Ishikawa (cell line): Measurements from ENCODE around the gene NEK7.

Experiments used
- CEBPB ChIP-seq: IDR thresholded peaks from 2 replicates; pipeline ENCODE4 v1.6.1; 2012
- CREB1 ChIP-seq: IDR thresholded peaks from 2 replicates; pipeline ENCODE4 v1.6.1; 2012; ENCODE audit warnings: low read depth
- EGR1 ChIP-seq: IDR thresholded peaks from 2 replicates; pipeline ENCODE4 v1.6.1; 2012
- EP300 ChIP-seq: IDR thresholded peaks from 2 replicates; pipeline ENCODE4 v1.6.1; 2012; ENCODE audit warnings: borderline replicate concordance
- FOXM1 ChIP-seq: IDR thresholded peaks from 2 replicates; pipeline ENCODE4 v1.6.1; 2012; ENCODE audit warnings: low read depth, borderline replicate concordance
- MAX ChIP-seq: IDR thresholded peaks from 2 replicates; pipeline ENCODE4 v1.6.1; 2012
- NFIC ChIP-seq: IDR thresholded peaks from 2 replicates; pipeline ENCODE4 v1.6.1; 2012
- RAD21 ChIP-seq: IDR thresholded peaks from 2 replicates; pipeline ENCODE4 v1.6.1; 2012; ENCODE audit warnings: low read depth
- TAF1 ChIP-seq: IDR thresholded peaks from 2 replicates; pipeline ENCODE4 v1.6.1; 2012; ENCODE audit warnings: low read depth, mild to moderate bottlenecking
- TCF12 ChIP-seq: IDR thresholded peaks from 2 replicates; pipeline ENCODE4 v1.6.1; 2012; ENCODE audit warnings: low read depth
- TEAD4 ChIP-seq: IDR thresholded peaks from 2 replicates; pipeline ENCODE4 v1.6.1; 2012
- USF1 ChIP-seq: IDR thresholded peaks from 2 replicates; pipeline ENCODE4 v1.6.1; 2012
- YY1 ChIP-seq: IDR thresholded peaks from 2 replicates; pipeline ENCODE4 v1.6.1; 2012; ENCODE audit warnings: low read depth
- ZBTB7A ChIP-seq: IDR thresholded peaks from 2 replicates; pipeline ENCODE4 v1.6.1; 2012; ENCODE audit warnings: low read depth
- TF ChIP-seq, protein P1 (sequence below): IDR thresholded peaks from 2 replicates; pipeline ENCODE4 v1.6.1; 2012; ENCODE audit warnings: low read depth, mild to moderate bottlenecking

Gene NEK7

DNA sequence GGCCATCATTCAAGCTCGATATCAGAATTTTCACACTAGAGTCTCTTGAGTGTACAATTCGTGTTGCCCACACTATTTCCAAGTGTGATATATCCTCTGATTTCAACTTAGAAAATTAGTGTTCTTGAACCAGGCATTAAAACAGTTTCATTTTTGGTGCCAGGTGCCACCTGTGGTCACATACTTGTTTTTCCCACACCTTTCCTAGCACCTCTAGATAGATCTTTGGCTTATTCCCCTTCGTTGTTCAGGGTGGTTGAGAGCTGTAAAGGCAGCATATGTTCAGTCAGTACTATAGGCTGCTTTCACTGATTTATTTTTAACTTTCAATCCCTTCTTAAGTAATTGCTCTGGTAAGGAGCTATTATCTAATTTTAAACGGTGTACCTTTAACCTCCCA, 131.1 kb downstream of the NEK7 start:
- TF ChIP-seq MAX, result no peak
- no peak for TF ChIP-seq ZBTB7A
- no peak for TF ChIP-seq CREB1
- no peak for TF ChIP-seq RAD21
- no peak for TF ChIP-seq EP300
- TF ChIP-seq, protein P1, sequence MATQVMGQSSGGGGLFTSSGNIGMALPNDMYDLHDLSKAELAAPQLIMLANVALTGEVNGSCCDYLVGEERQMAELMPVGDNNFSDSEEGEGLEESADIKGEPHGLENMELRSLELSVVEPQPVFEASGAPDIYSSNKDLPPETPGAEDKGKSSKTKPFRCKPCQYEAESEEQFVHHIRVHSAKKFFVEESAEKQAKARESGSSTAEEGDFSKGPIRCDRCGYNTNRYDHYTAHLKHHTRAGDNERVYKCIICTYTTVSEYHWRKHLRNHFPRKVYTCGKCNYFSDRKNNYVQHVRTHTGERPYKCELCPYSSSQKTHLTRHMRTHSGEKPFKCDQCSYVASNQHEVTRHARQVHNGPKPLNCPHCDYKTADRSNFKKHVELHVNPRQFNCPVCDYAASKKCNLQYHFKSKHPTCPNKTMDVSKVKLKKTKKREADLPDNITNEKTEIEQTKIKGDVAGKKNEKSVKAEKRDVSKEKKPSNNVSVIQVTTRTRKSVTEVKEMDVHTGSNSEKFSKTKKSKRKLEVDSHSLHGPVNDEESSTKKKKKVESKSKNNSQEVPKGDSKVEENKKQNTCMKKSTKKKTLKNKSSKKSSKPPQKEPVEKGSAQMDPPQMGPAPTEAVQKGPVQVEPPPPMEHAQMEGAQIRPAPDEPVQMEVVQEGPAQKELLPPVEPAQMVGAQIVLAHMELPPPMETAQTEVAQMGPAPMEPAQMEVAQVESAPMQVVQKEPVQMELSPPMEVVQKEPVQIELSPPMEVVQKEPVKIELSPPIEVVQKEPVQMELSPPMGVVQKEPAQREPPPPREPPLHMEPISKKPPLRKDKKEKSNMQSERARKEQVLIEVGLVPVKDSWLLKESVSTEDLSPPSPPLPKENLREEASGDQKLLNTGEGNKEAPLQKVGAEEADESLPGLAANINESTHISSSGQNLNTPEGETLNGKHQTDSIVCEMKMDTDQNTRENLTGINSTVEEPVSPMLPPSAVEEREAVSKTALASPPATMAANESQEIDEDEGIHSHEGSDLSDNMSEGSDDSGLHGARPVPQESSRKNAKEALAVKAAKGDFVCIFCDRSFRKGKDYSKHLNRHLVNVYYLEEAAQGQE, result no peak
- TF ChIP-seq NFIC, result no peak
- no peak for TF ChIP-seq YY1
- TF ChIP-seq TEAD4, result no peak
- TF ChIP-seq TCF12, result no peak
- TF ChIP-seq FOXM1, result no peak
- no peak for TF ChIP-seq CEBPB
- TF ChIP-seq TAF1, result no peak
- no peak for TF ChIP-seq USF1
- TF ChIP-seq EGR1, result no peak

DNA sequence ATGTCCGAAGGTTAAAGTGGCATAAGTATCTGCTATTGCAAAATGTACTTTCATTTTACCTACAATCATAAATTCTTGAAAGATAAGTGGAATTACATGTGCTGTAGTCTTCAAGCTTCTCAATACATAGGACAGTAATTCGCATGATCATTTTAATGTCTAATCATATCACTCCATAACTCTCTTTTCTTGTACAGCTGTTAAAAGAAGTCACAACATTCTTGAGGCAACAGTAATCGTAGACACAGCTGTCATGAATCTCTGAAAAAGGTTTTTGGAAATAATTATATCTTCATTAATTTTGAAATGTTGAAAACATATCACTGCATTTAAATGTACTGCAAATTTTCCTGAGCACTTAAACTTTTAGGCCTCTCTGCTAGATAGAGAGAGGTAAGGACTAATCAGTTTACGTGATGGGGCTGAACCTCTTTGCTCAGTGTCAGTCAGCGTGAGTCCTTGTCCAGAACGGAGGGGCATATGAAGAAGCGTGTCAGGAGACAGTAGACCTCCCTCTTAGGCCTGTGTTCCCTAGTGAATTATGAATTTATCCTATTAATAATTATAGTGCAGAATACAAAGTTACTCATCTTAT, 133.4 kb downstream of the NEK7 start:
- TF ChIP-seq, protein P1, result no peak
- TF ChIP-seq FOXM1 (no peak), TEAD4 (no peak), TAF1 (no peak), CREB1 (no peak), MAX (no peak), YY1 (no peak), NFIC (no peak), EP300 (no peak), EGR1 (no peak), TCF12 (no peak), CEBPB (no peak), ZBTB7A (no peak)

- TF ChIP-seq YY1, result no peak
- no peak for TF ChIP-seq NFIC
- no peak for TF ChIP-seq FOXM1
- no peak for TF ChIP-seq TCF12
- TF ChIP-seq ZBTB7A, result no peak
- no peak for TF ChIP-seq CREB1
- TF ChIP-seq TEAD4, result no peak
- no peak for TF ChIP-seq USF1
- TF ChIP-seq MAX, result no peak
- TF ChIP-seq EP300, result no peak
- TF ChIP-seq TAF1, result no peak
- TF ChIP-seq EGR1, result no peak
- TF ChIP-seq, protein P1, result no peak
- no peak for TF ChIP-seq CEBPB
- no peak for TF ChIP-seq RAD21
Observed at GRCh38 chr1:198291036-198291435, 134.2 kb downstream of the NEK7 start.

DNA sequence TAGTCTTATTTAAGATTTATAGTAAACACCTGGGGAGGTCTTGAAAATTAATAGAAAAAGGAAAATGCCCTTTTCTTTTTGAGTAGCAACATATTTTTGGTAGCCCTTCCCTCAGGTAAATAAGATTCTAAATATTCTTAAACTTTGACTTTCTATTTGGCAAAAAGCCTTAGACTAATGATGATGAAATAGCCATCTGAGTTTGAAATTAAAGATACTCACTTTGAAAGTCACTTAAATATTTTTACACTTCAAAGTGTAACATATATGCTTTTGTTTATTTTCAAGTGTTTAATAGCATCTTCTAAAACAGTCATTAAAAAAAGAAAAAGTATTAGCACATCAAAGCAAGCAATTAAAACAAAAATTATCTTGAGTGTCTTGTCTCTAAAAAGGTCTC, 135.1 kb downstream of the NEK7 start:
- TF ChIP-seq USF1 (no peak), CREB1 (no peak), ZBTB7A (no peak)
